K562 (cell line): ENCODE results near the gene FAM193A. TPM values are rescaled to one million over a fixed set of nuclear protein-coding genes. Genes with fewer than 3 reads are reported as not detected.

ENCODE experiments used
- CCNT2 ChIP-seq: IDR thresholded peaks from 2 replicates; pipeline ENCODE4 v1.6.1; 2011; ENCODE audit warnings: borderline replicate concordance, low read depth, mild to moderate bottlenecking, moderate library complexity, mixed read lengths, low read length; ENCODE audit not compliant: insufficient read length; ENCODE audit errors: extremely low read depth
- MAZ ChIP-seq, 2 experiments: fragments of 450-650 bp in 1 of 2; sonication (generic) in 1 of 2; formaldehyde crosslinking; IDR thresholded peaks in 1 of 2; conservative IDR thresholded peaks in 1 of 2; 2 replicates each; pipeline versions ENCODE4 v1.4.0 to v1.5.0; 2020; ENCODE audit warnings: mild to moderate bottlenecking in 1 of 2, missing genetic modification reagents in 1 of 2
- MIER1 ChIP-seq: fragments of 450-650 bp; IDR thresholded peaks from 2 replicates; pipeline ENCODE4 v1.6.1; 2016; ENCODE audit warnings: antibody characterized with exemption, mild to moderate bottlenecking, low read depth
- SLC30A9 ChIP-seq: fragments of 250-450 bp; sonication (Bioruptor Pico); IDR thresholded peaks from 2 replicates; pipeline ENCODE4 v1.8.0; 2022; ENCODE audit warnings: mild to moderate bottlenecking, moderate library complexity
- polyA plus RNA-seq, 8 experiments: library from polyadenylated mRNA; depleted of rRNA in 4 of 8; stranded (reverse) in 5 of 8; unstranded in 3 of 8; fragments of >200 nt; fragmentation: Nextera tagmentation in 2 of 8; fragmentation: Illumina TruSeq in 1 of 8; extraction: Ambion mirVana in 2 of 8; extraction: Trizol in 1 of 8; gene quantifications; 2 replicates each; pipeline versions ENCODE4 v1.2.1 to v1.2.3, GENCODE V29; 2011 to 2014; ENCODE audit warnings: inconsistent platforms in 1 of 8, missing spikeins in 1 of 8
- total RNA-seq, 7 experiments: library from RNA; depleted of rRNA in 6 of 7; stranded (reverse); fragments of >200 nt in 6 of 7; fragmentation: Illumina TruSeq in 2 of 7; extraction: Trizol in 2 of 7; gene quantifications; 2 replicates each; pipeline versions ENCODE4 v1.2.1 to v1.2.3, GENCODE V29; 2011 to 2021; ENCODE audit warnings: low replicate concordance in 1 of 7
- TF ChIP-seq, protein P1 (sequence below): fragments of 200-800 bp; sonication (Bioruptor generic); IDR thresholded peaks from 2 replicates; pipeline ENCODE4 v1.6.1; 2016; ENCODE audit warnings: missing genetic modification characterization, missing compliant biosample characterization
- TF ChIP-seq, protein P2 (sequence below), 2 experiments: fragments of 450-650 bp in 1 of 2; sonication (generic) in 1 of 2; formaldehyde crosslinking; conservative IDR thresholded peaks; 2 replicates each; pipeline versions ENCODE4 v1.4.0 to v1.8.1; 2020 to 2022; ENCODE audit warnings: mild to moderate bottlenecking in 1 of 2, missing genetic modification reagents in 1 of 2
- TF ChIP-seq, protein P3 (sequence below), 2 experiments: fragments of 450-650 bp in 1 of 2; IDR thresholded peaks; 2 replicates each; pipeline ENCODE4 v1.6.1; 2011 to 2017; ENCODE audit warnings: low read depth in 2 of 2, antibody characterized with exemption in 1 of 2, borderline replicate concordance in 1 of 2, low read length in 1 of 2, mild to moderate bottlenecking in 1 of 2, mixed read lengths in 1 of 2; ENCODE audit not compliant: control insufficient read depth in 1 of 2
- TF ChIP-seq, protein P4 (sequence below): fragments of 250-450 bp; sonication (Bioruptor Pico); IDR thresholded peaks from 2 replicates; pipeline ENCODE4 v1.8.0; 2021; ENCODE audit warnings: mild to moderate bottlenecking, moderate library complexity
- TF ChIP-seq, protein P5 (sequence below): fragments of 450-650 bp; IDR thresholded peaks from 2 replicates; pipeline ENCODE4 v1.6.1; 2016; ENCODE audit warnings: mild to moderate bottlenecking

FAM193A gene
- total and polyA plus RNA-seq, 9 of the 15 experiments (the other 6 are each of a cell fraction or from before 2014, with no cell fraction given), result 0.46 to 24.6 (median 9.6) TPM

DNA sequence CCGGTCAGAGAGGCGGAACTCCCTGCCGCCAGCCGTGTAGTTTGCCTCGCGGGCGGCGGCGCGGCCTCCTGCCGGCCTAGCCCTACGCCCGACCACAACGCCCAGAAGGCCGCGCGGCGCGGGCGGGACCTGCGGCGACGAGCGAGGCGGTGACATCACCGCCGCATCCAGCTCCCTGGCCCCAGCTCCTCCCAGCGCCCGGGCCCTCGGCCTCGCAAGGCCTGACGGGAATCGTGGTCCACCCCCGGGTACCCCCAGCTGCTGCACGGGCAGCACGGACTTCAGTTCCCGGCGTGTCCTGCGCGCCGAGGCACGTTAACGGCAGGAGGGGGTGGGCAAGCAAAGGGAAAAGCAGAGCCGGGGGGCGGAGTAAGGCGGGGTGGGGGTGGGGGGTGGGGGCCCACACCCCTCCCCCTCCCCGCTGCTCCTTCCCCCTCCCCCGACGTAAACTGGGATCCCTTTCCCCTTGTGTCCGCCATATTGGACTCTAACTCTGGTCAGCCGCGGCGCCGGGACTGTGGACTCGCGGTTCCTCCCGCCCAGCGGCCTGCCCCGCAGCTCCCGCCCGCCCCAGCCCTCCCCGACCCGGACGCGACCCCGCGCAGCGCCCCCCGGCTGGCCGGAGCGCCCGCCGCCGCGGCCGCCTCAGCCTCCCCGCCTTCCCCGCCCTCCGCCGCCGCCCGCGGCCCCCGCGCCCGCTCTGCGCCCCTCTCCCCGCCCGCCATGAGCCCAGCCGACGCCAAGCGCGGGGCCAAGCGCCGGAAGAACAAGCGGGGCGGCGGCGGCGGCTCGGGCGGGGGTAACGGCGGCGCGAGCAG is at the start of gene FAM193A (continued):
- TF ChIP-seq, protein P1, sequence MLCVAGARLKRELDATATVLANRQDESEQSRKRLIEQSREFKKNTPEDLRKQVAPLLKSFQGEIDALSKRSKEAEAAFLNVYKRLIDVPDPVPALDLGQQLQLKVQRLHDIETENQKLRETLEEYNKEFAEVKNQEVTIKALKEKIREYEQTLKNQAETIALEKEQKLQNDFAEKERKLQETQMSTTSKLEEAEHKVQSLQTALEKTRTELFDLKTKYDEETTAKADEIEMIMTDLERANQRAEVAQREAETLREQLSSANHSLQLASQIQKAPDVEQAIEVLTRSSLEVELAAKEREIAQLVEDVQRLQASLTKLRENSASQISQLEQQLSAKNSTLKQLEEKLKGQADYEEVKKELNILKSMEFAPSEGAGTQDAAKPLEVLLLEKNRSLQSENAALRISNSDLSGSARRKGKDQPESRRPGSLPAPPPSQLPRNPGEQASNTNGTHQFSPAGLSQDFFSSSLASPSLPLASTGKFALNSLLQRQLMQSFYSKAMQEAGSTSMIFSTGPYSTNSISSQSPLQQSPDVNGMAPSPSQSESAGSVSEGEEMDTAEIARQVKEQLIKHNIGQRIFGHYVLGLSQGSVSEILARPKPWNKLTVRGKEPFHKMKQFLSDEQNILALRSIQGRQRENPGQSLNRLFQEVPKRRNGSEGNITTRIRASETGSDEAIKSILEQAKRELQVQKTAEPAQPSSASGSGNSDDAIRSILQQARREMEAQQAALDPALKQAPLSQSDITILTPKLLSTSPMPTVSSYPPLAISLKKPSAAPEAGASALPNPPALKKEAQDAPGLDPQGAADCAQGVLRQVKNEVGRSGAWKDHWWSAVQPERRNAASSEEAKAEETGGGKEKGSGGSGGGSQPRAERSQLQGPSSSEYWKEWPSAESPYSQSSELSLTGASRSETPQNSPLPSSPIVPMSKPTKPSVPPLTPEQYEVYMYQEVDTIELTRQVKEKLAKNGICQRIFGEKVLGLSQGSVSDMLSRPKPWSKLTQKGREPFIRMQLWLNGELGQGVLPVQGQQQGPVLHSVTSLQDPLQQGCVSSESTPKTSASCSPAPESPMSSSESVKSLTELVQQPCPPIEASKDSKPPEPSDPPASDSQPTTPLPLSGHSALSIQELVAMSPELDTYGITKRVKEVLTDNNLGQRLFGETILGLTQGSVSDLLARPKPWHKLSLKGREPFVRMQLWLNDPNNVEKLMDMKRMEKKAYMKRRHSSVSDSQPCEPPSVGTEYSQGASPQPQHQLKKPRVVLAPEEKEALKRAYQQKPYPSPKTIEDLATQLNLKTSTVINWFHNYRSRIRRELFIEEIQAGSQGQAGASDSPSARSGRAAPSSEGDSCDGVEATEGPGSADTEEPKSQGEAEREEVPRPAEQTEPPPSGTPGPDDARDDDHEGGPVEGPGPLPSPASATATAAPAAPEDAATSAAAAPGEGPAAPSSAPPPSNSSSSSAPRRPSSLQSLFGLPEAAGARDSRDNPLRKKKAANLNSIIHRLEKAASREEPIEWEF (CRISPR knock-in tag), result no peak
- TF ChIP-seq MAZ (CRISPR knock-in tag; conservative IDR thresholded peaks at IDR 0.05 in 1 of 2, IDR thresholded peaks at IDR 0.05 in 1 of 2) (peak; percentile 94 to 95), MIER1 (no peak), CCNT2 (peak; percentile 81), SLC30A9 (no peak)
- TF ChIP-seq, protein P2, sequence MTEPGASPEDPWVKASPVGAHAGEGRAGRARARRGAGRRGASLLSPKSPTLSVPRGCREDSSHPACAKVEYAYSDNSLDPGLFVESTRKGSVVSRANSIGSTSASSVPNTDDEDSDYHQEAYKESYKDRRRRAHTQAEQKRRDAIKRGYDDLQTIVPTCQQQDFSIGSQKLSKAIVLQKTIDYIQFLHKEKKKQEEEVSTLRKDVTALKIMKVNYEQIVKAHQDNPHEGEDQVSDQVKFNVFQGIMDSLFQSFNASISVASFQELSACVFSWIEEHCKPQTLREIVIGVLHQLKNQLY (CRISPR knock-in tag; conservative IDR thresholded peaks at IDR 0.05), result no peak
- TF ChIP-seq, protein P3, sequence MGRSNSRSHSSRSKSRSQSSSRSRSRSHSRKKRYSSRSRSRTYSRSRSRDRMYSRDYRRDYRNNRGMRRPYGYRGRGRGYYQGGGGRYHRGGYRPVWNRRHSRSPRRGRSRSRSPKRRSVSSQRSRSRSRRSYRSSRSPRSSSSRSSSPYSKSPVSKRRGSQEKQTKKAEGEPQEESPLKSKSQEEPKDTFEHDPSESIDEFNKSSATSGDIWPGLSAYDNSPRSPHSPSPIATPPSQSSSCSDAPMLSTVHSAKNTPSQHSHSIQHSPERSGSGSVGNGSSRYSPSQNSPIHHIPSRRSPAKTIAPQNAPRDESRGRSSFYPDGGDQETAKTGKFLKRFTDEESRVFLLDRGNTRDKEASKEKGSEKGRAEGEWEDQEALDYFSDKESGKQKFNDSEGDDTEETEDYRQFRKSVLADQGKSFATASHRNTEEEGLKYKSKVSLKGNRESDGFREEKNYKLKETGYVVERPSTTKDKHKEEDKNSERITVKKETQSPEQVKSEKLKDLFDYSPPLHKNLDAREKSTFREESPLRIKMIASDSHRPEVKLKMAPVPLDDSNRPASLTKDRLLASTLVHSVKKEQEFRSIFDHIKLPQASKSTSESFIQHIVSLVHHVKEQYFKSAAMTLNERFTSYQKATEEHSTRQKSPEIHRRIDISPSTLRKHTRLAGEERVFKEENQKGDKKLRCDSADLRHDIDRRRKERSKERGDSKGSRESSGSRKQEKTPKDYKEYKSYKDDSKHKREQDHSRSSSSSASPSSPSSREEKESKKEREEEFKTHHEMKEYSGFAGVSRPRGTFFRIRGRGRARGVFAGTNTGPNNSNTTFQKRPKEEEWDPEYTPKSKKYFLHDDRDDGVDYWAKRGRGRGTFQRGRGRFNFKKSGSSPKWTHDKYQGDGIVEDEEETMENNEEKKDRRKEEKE (IDR thresholded peaks at IDR 0.05; ENCODE audit: borderline replicate concordance in 1 of 2, control insufficient read depth in 1 of 2, low read depth in 2 of 2, low read length in 1 of 2), result 0 out of 4 replicates have a peak, but pooled peaks of 1 of the 2 experiments have one; percentile 49
- TF ChIP-seq, protein P4, sequence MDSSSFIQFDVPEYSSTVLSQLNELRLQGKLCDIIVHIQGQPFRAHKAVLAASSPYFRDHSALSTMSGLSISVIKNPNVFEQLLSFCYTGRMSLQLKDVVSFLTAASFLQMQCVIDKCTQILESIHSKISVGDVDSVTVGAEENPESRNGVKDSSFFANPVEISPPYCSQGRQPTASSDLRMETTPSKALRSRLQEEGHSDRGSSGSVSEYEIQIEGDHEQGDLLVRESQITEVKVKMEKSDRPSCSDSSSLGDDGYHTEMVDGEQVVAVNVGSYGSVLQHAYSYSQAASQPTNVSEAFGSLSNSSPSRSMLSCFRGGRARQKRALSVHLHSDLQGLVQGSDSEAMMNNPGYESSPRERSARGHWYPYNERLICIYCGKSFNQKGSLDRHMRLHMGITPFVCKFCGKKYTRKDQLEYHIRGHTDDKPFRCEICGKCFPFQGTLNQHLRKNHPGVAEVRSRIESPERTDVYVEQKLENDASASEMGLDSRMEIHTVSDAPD (CRISPR knock-in tag), result no peak
- TF ChIP-seq, protein P5, sequence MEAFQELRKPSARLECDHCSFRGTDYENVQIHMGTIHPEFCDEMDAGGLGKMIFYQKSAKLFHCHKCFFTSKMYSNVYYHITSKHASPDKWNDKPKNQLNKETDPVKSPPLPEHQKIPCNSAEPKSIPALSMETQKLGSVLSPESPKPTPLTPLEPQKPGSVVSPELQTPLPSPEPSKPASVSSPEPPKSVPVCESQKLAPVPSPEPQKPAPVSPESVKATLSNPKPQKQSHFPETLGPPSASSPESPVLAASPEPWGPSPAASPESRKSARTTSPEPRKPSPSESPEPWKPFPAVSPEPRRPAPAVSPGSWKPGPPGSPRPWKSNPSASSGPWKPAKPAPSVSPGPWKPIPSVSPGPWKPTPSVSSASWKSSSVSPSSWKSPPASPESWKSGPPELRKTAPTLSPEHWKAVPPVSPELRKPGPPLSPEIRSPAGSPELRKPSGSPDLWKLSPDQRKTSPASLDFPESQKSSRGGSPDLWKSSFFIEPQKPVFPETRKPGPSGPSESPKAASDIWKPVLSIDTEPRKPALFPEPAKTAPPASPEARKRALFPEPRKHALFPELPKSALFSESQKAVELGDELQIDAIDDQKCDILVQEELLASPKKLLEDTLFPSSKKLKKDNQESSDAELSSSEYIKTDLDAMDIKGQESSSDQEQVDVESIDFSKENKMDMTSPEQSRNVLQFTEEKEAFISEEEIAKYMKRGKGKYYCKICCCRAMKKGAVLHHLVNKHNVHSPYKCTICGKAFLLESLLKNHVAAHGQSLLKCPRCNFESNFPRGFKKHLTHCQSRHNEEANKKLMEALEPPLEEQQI, result no peak
